ENCODE data around the gene TCP1. TPM values are rescaled to one million over a fixed set of nuclear protein-coding genes. Genes with fewer than 3 reads are reported as not detected.
A peak's percentile ranks its signal among the peaks of the same experiment; 100 is the strongest.

TCP1 gene
- total RNA-seq (2014; rRNA removed; shearing (Covaris generic)) (339 and 346 TPM in 2 replicates), polyA plus RNA-seq (2016; fragmentation: Nextera tagmentation; extraction: Ambion mirVana) (200 and 222 TPM in 2 replicates)
- long read RNA-seq, transcript TCP1-201 (12 exons, 2,499 nt) = major isoform, 334 of 355 reads
- long read RNA-seq, partial matches to known transcripts = 13 of 355 reads
- long read RNA-seq, other reads (novel, unspliced or antisense) = 7 of 355 reads

- ATAC-seq = peak; percentile 81
- H3K9me3 Mint-ChIP-seq = no peaks in the 10 kb centered on the region
- Histone ChIP-seq H3K27me3 (ENCODE audit: insufficient read depth) (no peaks in the 10 kb centered on the region), H3K36me3 (ENCODE audit: insufficient read depth) (peaks cover 60% of the 10 kb centered on the region), H3K27ac (ENCODE audit: low read depth) (peak within 1 kb of the TSS; percentile 87), H3K9me2 (ENCODE audit: insufficient read depth) (no peaks in the 10 kb centered on the region), H3K4me1 (ENCODE audit: insufficient read depth) (peaks cover 19% of the 10 kb centered on the region), H2AFZ (no peak within 1 kb of the TSS), H3K79me2 (replicated peaks; ENCODE audit: insufficient read depth) (peaks cover 87% of the 10 kb centered on the region), H3F3A (replicated peaks; ENCODE audit: low read depth) (peaks cover 3% of the 10 kb centered on the region; the same call in 1 of the 2 replicates), H3K4me3 (peak within 1 kb of the TSS; percentile 81), H3K4me2 (peak within 1 kb of the TSS; percentile 94), H4K20me1 (replicated peaks; ENCODE audit: insufficient read depth) (peaks cover 34% of the 10 kb centered on the region)
- peaks cover 28% of the 10 kb centered on the region for H3K4me1 Mint-ChIP-seq
- peaks cover 5% of the 10 kb centered on the region for H3K27me3 Mint-ChIP-seq (ENCODE audit: insufficient read depth, low read depth, poor library complexity)
- TF ChIP-seq, protein P1, sequence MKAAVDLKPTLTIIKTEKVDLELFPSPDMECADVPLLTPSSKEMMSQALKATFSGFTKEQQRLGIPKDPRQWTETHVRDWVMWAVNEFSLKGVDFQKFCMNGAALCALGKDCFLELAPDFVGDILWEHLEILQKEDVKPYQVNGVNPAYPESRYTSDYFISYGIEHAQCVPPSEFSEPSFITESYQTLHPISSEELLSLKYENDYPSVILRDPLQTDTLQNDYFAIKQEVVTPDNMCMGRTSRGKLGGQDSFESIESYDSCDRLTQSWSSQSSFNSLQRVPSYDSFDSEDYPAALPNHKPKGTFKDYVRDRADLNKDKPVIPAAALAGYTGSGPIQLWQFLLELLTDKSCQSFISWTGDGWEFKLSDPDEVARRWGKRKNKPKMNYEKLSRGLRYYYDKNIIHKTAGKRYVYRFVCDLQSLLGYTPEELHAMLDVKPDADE (IDR thresholded peaks at IDR 0.05) = peak; percentile 81
- TF ChIP-seq CREB1 (CRISPR knock-in tag; IDR thresholded peaks at IDR 0.05; ENCODE audit: low read depth) = peak; percentile 59
- no peak for TF ChIP-seq JUNB (IDR thresholded peaks at IDR 0.05; ENCODE audit: unreplicated experiment)
- peak; percentile 96 for TF ChIP-seq POLR2AphosphoS5 (IDR thresholded peaks at IDR 0.05; ENCODE audit: low read depth)
- TF ChIP-seq, protein P2, sequence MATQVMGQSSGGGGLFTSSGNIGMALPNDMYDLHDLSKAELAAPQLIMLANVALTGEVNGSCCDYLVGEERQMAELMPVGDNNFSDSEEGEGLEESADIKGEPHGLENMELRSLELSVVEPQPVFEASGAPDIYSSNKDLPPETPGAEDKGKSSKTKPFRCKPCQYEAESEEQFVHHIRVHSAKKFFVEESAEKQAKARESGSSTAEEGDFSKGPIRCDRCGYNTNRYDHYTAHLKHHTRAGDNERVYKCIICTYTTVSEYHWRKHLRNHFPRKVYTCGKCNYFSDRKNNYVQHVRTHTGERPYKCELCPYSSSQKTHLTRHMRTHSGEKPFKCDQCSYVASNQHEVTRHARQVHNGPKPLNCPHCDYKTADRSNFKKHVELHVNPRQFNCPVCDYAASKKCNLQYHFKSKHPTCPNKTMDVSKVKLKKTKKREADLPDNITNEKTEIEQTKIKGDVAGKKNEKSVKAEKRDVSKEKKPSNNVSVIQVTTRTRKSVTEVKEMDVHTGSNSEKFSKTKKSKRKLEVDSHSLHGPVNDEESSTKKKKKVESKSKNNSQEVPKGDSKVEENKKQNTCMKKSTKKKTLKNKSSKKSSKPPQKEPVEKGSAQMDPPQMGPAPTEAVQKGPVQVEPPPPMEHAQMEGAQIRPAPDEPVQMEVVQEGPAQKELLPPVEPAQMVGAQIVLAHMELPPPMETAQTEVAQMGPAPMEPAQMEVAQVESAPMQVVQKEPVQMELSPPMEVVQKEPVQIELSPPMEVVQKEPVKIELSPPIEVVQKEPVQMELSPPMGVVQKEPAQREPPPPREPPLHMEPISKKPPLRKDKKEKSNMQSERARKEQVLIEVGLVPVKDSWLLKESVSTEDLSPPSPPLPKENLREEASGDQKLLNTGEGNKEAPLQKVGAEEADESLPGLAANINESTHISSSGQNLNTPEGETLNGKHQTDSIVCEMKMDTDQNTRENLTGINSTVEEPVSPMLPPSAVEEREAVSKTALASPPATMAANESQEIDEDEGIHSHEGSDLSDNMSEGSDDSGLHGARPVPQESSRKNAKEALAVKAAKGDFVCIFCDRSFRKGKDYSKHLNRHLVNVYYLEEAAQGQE (IDR thresholded peaks at IDR 0.05; ENCODE audit: unreplicated experiment) = no peak
- no peak for TF ChIP-seq ZNF114 (CRISPR knock-in tag; IDR thresholded peaks at IDR 0.05)
- TF ChIP-seq ZNF462 (CRISPR knock-in tag; IDR thresholded peaks at IDR 0.05) = no peak
- H3K4me3 Mint-ChIP-seq = peak within 1 kb of the TSS; percentile 99
- peak; percentile 100 for DNase-seq (ENCODE audit: low spot score)
- peaks cover 87% of the 10 kb centered on the region for H3K36me3 Mint-ChIP-seq (ENCODE audit: low read depth)
- peak within 1 kb of the TSS; percentile 100 for H3K27ac Mint-ChIP-seq
Observed at GRCh38 chr6:159789377-159790148, at the start of gene TCP1. Gene TCP1, minus strand, starts transcription at chr6:159789602. Its CDS starts 134 bp downstream, at chr6:159789468.

Data from GM23338 (cell line).